Fibroblast of the aortic adventitia (primary cell): Measurements from ENCODE around the gene TMEM143. TPM values are rescaled to one million over a fixed set of nuclear protein-coding genes. Genes with fewer than 3 reads are reported as not detected.

Source experiments
- DNase-seq: peaks from one replicate; pipeline ENCODE4 v3.0.0-alpha.2; 2010; ENCODE audit warnings: low read depth
- H3K4me3 ChIP-seq: 2 replicates; pipeline ENCODE4 v1.5.1; 2011; ENCODE audit warnings: low read depth, mild to moderate bottlenecking, control low read depth, low read length, moderate library complexity
- total RNA-seq: library from RNA; depleted of rRNA; stranded (reverse); fragments of >200 nt; gene quantifications from 2 replicates; pipeline ENCODE4 v1.2.3, GENCODE V29; 2012; ENCODE audit warnings: low replicate concordance
- TF ChIP-seq, protein P1 (sequence below): IDR thresholded peaks from 2 replicates; pipeline ENCODE4 v1.5.1; 2011; ENCODE audit warnings: mild to moderate bottlenecking, low read length, control low read depth, inconsistent platforms; ENCODE audit not compliant: insufficient read depth

TMEM143 gene
- total RNA-seq, result 2.2 and 5.0 TPM in 2 replicates

DNA sequence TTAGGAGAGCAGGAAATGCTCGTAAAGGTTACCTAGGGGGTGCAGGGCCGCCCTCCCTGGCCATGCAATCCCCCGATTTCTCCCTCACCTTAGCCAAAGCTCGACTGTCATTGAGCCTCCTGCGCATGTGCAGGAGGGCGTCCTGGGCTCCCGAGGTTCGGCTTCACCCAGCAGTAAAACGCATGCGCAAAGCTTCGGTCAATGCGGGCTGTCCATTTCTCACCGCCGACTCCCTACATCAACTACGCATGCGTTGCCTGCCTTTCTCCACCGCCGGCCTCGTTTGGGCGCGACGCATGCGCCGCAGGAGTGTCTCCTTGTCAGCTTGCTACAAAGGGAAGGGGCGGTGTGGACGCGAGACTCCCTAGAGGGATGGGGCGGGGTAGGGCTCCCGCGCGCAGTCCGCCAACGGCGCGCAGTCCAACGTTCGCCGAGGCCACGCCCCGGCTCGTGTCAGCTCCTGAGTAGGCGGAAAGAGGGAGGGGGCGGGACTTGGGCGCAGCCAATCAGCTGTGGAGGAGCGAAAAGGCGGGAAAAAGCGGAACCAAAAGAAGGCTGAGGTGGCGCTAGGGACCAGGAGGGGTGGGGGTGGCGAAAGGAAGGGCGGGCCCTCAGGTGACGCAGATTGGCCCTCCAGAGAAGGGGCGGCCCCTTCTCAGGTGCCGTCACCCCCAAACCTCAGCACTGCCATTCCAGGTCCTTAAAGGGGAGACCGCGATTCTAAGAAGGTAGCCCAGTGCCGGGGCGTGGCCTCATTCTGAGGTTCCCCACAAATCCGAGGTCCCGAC lies at the start of gene TMEM143, which contains the start of gene SYNGR4:
Gene TMEM143 (minus strand): TSS at position 131 of the 788 bp plus-strand sequence. CDS start 20 bp downstream, at position 111.
Gene SYNGR4 (plus strand): TSS at position 558 of the 788 bp plus-strand sequence. CDS start 1,476 bp downstream, outside the sequence.
- H3K4me3 ChIP-seq, result peak within 1 kb of the TSS; percentile 81
- TF ChIP-seq, protein P1, sequence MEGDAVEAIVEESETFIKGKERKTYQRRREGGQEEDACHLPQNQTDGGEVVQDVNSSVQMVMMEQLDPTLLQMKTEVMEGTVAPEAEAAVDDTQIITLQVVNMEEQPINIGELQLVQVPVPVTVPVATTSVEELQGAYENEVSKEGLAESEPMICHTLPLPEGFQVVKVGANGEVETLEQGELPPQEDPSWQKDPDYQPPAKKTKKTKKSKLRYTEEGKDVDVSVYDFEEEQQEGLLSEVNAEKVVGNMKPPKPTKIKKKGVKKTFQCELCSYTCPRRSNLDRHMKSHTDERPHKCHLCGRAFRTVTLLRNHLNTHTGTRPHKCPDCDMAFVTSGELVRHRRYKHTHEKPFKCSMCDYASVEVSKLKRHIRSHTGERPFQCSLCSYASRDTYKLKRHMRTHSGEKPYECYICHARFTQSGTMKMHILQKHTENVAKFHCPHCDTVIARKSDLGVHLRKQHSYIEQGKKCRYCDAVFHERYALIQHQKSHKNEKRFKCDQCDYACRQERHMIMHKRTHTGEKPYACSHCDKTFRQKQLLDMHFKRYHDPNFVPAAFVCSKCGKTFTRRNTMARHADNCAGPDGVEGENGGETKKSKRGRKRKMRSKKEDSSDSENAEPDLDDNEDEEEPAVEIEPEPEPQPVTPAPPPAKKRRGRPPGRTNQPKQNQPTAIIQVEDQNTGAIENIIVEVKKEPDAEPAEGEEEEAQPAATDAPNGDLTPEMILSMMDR, result no peak
- peak; percentile 99 for DNase-seq

DNA sequence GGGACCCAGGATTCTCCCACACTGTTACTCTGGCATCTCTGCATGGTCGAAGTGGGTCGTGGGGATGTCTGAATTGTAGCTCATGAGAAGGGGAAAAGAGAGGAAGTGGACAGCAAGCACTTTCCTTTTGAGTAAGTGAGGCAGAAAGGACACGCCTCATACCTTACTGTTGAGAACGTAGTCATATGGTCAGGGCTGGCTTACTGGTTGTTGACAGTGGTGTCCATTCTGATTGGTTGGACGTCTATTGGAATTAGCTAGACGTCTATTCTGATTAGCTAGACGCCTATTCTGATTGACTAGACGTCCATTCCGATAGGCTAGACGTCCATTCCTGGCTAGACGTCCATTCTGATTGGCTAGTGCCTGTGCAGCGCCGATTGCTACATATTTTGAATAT lies 42.1 kb upstream of the TMEM143 start:
- no peak for DNase-seq
- TF ChIP-seq, protein P1, result no peak

DNA sequence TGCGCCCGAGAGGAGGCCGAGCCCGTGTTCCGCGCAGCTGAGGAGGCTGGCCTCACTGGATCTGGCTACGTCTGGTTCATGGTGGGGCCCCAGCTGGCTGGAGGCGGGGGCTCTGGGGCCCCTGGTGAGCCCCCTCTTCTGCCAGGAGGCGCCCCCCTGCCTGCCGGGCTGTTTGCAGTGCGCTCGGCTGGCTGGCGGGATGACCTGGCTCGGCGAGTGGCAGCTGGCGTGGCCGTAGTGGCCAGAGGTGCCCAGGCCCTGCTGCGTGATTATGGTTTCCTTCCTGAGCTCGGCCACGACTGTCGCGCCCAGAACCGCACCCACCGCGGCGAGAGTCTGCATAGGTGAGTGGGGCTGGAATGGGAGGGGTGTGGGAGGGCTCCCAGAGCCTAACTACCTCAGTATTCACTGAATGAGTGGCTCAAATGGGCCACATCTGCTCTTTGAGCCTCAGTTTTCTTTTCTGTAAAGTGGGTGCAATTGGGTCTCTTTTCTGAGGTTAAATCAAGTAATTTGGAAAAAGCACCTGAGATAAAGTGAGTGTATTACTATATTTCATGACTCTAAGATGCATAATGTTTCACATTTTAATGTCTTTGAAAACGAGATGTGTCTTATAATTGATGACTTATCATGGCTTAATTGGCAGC lies 41.4 kb upstream of the TMEM143 start:
- no peak for DNase-seq
- H3K4me3 ChIP-seq, result no peak overlapping the region
- TF ChIP-seq, protein P1, result no peak

More for the DNA sequence above, 42.1 kb upstream of the TMEM143 start:
- no peak overlapping the region for H3K4me3 ChIP-seq

DNA sequence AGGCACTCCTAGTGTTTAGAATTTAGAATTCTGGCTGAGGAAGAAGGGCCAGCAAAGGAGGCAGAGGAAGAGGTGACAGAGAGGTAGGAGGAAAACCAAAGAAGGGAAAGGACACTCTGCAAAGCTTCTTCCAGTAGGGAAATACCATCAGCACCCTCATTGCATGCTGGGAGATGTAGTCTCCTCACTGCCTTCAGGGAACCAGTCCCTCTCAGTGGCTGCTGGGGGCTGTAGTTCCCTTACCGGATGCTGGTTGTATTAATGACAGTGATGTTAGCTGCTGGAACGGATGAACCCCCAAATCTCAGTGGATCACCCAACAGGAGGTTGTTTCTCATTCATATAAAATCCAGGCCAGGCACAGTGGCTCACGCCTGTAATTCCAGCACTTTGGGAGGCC lies 39.9 kb upstream of the TMEM143 start:
- DNase-seq, result peak; percentile 51
- TF ChIP-seq, protein P1, result no peak

DNA sequence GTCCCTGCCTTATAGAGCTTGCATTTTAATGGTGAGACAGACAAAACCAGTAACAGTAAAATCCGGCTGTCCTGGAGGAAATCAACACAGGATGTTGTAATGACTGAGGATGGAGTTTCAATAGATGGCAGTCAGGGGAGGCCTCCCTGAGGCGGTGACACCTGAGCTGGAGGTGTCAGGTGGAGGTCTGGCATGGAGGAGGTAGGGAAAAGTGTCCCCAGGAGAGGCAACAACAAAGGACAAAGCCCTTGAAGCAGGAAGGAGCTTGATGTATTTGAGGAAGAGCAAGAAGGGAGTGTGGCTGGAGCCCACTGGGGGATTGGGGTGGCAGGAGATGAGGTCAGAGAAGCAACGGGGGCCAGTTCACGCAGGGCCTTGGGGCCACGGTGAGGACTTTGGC lies 37.5 kb upstream of the TMEM143 start:
- TF ChIP-seq, protein P1, result no peak
- H3K4me3 ChIP-seq, result no peak overlapping the region
- DNase-seq, result no peak

More for the DNA sequence above, 39.9 kb upstream of the TMEM143 start:
- no peak overlapping the region for H3K4me3 ChIP-seq

DNA sequence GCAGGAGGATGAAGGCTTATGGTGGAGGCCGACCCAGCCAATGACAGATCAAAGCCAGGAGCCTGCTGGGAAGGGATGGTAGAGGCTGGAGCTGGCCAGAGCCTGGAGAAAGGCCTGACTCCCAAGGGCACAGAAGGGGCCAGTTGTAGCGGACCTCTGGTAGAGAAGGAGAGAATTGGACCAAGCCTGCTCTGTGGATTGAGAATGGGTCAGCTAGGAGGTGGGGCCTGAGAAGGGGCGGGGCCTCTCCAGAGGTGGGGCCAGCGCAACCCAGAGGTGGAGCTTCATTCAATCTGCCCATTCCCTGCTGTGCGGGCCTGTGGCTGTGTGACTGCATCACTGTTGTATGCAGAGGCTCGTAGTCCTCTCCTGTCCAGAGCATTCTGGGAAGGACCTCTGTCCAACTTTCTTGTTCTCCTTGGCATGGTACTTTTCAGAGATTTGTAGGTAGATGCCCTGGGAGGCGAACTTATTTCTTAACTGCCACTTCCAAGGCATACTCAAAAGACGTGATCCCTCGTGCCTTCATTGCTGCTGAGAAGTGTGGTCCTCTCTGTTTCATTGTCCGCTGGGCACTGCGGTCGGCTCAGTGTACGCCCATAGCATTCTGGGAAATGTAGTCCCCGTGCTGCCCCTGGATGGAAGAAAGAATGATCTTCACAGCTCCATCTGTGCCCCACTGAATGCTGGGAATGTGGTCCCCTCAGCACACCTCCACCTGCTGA lies 36.4 kb upstream of the TMEM143 start:
- H3K4me3 ChIP-seq, result peak overlapping the region; percentile 46
- DNase-seq, result peak; percentile 86
- TF ChIP-seq, protein P1, result no peak
